DMS53 treated with DMSO at 0.1 percent for 48 hours (cell line): ENCODE data around the gene SRR.
"Not testable (repeated sequence)": the region's sequence is repeated elsewhere in the genome, so short reads cannot be mapped to it uniquely, and the experiment has no call there.

ENCODE experiments used
- DNase-seq: peaks from one replicate; lab custom pipeline; 2025; ENCODE audit not compliant: unreplicated experiment; lab: John Stamatoyannopoulos, UW

SRR gene, protein sequence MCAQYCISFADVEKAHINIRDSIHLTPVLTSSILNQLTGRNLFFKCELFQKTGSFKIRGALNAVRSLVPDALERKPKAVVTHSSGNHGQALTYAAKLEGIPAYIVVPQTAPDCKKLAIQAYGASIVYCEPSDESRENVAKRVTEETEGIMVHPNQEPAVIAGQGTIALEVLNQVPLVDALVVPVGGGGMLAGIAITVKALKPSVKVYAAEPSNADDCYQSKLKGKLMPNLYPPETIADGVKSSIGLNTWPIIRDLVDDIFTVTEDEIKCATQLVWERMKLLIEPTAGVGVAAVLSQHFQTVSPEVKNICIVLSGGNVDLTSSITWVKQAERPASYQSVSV

GRCh38 chr17:2303204-2304188 lies at the start of gene SRR, which contains the start of gene SMG6:
Gene SRR, plus strand, starts transcription at chr17:2303950. Its CDS starts 11,611 bp downstream, at chr17:2315561.
Gene SMG6, minus strand, starts transcription at chr17:2303785. Its CDS starts 65 bp downstream, at chr17:2303720.
- peak; percentile 60 for DNase-seq

GRCh38 chr17:2258830-2259229 lies 44.9 kb upstream of the SRR start:
- DNase-seq, result not testable (repeated sequence)

DNA sequence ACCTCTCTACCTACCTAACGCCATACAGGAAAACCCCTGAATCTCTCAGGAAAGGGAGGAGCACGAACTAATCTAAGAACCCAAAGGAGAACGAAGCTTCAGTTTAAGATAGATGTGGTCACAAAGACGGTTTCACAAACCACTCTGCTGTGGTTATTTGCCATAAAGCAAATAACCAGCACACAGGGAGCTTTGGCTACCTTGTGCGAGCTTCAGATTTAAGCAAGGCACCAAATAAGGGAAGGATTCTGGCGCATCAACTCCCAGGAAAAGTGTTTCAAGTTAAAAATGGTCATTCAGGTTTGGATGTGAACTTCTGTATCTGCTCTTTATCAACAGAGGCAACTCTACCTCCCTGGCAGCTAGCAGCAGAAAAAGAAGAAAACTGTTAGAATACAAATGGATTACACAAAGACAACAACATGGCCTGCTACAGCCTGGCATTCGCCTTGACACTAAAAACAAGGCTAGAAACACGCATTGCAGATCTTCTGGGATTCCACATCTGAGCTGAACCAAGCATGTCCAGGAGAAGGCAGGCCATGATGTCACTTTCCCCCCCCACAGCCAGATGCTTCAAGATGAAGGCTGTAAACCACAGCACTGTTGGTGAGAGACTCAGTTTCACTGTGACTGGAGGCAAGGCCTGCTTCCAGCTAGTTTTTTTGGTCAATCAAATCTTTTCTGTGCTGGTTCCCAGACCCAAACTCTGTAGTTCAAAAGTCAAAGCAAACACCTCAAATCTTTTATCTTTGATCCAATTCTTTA lies 43.8 kb upstream of the SRR start:
- DNase-seq, result no peak

DNA sequence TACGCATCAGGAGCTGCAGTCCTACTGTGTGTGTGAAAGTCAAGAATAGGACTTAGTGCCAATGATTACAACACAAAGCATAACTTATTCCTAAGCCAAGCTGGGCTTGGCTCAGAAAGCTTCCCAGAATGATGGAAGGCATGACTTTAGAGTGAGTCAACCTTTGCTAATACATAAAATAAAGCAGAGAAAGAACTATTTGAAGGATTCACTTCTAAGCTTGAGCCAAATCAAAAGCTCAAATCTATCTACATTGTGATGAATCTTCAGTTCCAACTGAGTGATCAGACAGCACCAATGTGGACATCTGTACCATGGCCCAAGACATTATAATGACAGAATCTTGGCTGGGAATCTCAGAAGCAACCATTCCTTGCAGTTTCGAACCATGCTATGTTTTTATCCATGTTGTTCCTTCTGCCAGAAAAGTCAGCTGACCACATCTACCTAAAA lies 41.6 kb upstream of the SRR start:
- DNase-seq, result no peak

DNA sequence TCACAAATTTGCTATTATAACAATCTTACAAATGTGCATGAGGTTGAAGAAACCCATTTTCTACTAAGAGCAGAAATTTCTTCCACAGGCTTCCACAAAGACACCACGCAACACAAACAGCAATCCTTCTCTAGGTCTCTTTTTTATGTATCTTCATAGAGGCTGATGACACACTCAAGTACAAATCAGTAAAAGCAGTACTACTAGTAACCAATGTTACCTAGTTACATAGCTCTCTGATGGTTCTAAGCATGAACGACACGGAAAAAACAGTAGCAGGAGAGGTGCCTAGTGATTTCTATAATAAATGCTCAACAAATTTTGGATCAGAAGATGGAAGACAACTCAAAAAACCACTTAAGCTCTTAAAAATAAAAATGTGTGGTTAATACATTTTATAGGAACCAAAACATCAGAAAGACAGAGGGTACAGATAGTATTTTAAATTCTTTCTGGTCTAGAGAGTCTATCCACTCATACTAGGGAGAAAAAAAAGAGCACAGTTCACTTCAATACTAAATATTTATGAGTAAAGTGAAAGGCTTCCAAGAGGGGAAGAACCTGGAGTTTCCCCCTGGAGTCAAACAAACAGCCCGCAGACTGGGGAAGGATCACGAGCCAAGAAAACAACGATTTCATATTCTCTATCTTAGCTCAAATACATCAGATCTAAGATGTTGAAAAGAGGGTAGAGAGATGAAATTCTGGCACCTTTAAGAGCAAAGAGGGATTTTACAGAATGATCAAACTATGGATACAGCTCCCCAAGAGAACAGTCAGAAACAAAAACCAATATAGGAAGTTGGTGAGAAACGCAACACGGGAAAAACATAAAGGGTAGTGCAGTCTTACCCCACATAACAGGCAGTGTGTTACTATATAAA lies 40.3 kb upstream of the SRR start:
- DNase-seq, result no peak

DNA sequence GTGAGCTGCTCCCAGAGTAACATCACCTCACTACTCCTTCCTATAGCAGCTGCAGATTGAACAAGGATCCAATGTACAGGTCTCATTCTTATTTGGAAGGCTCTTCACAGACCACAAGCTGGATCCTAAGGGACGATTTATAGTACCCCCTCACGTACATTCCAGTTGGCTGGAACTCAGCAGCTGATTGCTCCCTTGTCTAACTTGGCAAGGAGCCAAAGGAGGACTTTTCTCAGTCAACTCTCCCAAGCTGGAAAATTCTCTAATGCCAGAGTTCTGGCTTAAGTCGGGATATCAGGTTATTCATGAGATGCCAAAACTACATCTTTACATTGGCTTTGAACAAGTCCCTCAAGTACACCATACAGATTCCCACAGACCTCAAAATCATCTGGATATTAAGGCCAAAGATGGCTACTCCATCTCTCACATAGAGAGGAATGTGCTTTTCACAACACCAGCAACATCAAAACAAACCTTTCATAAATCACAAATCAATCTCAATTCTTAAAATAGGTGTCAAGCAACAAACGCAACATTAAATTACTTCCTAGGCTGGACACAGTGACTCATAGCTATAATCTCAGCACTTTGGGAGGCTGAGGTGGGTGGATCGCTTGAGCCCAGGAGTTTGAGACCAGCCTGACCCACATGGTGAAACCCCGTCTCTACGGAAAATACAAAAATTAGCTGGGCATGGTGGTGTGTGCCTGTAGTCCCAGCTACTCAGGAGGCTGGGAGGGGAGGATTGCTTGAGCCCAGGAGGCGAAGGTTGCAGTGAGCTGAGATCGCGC lies 39.5 kb upstream of the SRR start:
- DNase-seq, result no peak

GRCh38 chr17:2265166-2265565 lies 38.6 kb upstream of the SRR start:
- not testable (repeated sequence) for DNase-seq

- DNase-seq, result no peak
Observed at GRCh38 chr17:2266045-2266864, 37.5 kb upstream of the SRR start.

- no peak for DNase-seq
Observed at GRCh38 chr17:2266865-2267228, 36.9 kb upstream of the SRR start.

DNA sequence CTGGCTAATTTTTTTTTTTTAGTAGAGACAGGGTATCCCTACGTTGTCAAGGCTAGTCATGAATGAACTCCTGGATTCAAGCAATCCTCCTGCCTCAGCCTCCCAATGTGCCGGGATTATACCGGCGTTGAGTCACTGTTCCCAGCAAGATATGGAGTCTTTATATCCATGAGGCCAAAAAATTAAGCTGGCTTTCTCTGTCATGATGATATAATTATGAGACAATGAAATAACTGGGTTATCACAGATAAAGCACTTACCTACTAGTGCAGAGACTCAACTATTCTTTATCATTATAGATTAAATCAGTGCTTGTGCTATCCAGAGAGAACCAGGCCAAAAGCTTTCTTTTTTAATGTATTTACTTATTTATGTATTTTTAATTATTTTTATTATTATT lies 36.4 kb upstream of the SRR start:
- no peak for DNase-seq

DNA sequence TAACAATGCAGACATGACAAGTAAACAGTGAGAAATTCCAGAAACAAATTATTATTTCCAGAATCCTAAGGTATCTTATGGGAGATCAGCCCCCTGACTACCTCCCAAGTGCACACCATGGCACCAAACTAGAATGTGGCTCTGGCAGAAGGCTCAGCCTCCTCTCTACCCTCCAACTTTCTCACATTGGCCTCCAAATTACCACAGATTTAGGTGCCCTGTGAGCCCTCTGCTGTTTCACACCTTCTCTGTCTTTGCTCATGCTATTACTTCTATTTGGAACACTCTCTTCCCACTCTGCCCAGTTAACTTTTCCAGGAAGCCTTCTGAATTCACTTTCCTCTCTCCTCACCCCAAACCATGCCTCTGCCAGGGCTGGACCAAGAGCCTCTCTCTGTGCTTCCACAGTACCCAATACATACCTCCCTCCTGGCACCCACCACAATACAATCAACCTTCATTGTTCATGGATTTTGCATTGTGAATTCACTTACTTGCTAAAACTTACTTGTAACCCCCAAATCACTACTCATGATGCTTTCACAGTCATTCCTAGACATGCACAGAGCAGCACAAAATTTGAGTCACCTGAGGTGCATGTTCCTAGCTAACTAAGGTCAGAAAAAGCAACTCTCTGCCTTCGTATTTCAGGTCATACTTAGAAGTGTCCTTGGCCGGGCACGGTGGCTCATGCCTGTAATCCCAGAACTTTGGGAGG lies 31.6 kb upstream of the SRR start:
- no peak for DNase-seq

DNA sequence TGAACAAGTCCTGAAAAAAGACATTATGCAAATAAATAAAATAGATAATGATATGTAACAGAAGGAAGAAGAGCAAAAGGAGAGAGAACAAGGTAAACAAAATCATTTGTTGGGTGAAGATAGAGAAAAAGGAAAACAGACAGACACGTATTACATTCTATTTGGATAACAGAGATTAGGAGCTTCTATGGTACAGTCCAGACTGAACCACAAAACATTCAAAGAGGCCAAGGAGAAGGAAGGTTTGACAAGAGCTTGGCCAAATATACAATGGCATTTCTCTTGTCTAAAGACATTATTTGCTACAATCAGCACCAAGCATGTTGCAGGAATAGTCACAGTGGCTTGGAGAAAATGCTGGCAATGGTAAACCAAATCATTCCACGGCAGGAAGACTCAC lies 29.3 kb upstream of the SRR start:
- no peak for DNase-seq

DNA sequence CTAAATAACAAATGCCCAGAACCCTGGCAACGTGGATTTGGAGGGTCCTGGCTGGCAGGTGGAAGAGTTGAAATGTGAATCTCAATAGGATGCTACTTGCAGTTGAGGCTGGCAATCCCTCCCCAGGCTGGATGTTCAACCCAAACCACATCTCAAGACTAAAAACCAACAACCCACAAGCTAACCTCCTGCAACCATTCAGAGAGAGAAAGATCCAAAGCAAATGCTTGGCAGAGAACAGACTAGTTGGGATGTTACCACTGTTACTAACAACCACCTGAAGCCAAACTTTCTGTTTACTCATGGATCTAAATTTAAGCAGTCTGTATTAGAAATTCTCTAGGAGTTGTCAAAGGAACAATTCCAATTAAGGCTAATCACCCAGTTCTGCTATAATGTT lies 28.0 kb upstream of the SRR start:
- DNase-seq, result no peak

GRCh38 chr17:2277429-2278170 lies 26.1 kb upstream of the SRR start:
- no peak for DNase-seq

GRCh38 chr17:2279707-2280106 lies 24.0 kb upstream of the SRR start:
- DNase-seq, result no peak

- peak; percentile 44 for DNase-seq
Observed at GRCh38 chr17:2282297-2282873, 21.4 kb upstream of the SRR start.

GRCh38 chr17:2283302-2283701 lies 20.4 kb upstream of the SRR start:
- DNase-seq, result no peak
